KMS-11 (cell line): ENCODE results near the gene IQGAP2.

Source experiments
- H2AFZ ChIP-seq: fragments of 200-600 bp; sonication (generic); 2 replicates; pipeline ENCODE4 v1.6.1; 2016; ENCODE audit warnings: antibody characterized with exemption, mixed run types, low read depth
- H3K27ac ChIP-seq: fragments of 200-600 bp; sonication (generic); 2 replicates; pipeline ENCODE4 v1.6.1; 2016; ENCODE audit warnings: mild to moderate bottlenecking, mixed run types
- H3K27me3 ChIP-seq: fragments of 200-600 bp; sonication (generic); 2 replicates; pipeline ENCODE4 v1.6.1; 2017; ENCODE audit warnings: mild to moderate bottlenecking, low read depth, mixed run types, moderate library complexity; ENCODE audit not compliant: insufficient read depth
- H3K36me3 ChIP-seq: fragments of 200-600 bp; sonication (generic); 2 replicates; pipeline ENCODE4 v1.6.1; 2017; ENCODE audit warnings: mild to moderate bottlenecking, mixed run types; ENCODE audit not compliant: insufficient read depth
- H3K4me1 ChIP-seq: fragments of 200-600 bp; sonication (generic); 2 replicates; pipeline ENCODE4 v1.6.1; 2016; ENCODE audit warnings: mild to moderate bottlenecking, low read depth, mixed run types; ENCODE audit not compliant: poor library complexity, severe bottlenecking
- H3K4me2 ChIP-seq: fragments of 200-600 bp; sonication (generic); 2 replicates; pipeline ENCODE4 v1.7.0; 2016; ENCODE audit warnings: mild to moderate bottlenecking, mixed run types
- H3K4me3 ChIP-seq: fragments of 200-600 bp; sonication (generic); IDR thresholded peaks from 2 replicates; pipeline ENCODE4 v1.6.1; 2017; ENCODE audit warnings: low read depth, low read length, mixed read lengths; ENCODE audit not compliant: insufficient read depth
- H3K79me2 ChIP-seq: fragments of 200-600 bp; sonication (generic); 2 replicates; pipeline ENCODE4 v1.6.1; 2016; ENCODE audit warnings: low read depth, mixed run types; ENCODE audit not compliant: insufficient read depth
- H3K9ac ChIP-seq: fragments of 200-600 bp; sonication (generic); 2 replicates; pipeline ENCODE4 v1.6.1; 2016; ENCODE audit warnings: mild to moderate bottlenecking, mixed run types
- H4K20me1 ChIP-seq: fragments of 200-600 bp; sonication (generic); 2 replicates; pipeline ENCODE4 v1.6.1; 2016; ENCODE audit warnings: mild to moderate bottlenecking, mixed run types; ENCODE audit not compliant: insufficient read depth
- CTCF ChIP-seq: fragments of 200-600 bp; sonication (generic); conservative IDR thresholded peaks from 2 replicates; pipeline ENCODE4 v1.6.1; 2017; ENCODE audit warnings: low read depth, mild to moderate bottlenecking, antibody characterized with exemption, low read length, moderate library complexity, mixed read lengths

Gene IQGAP2

GRCh38 chr5:76469656-76470290, 66.7 kb downstream of the IQGAP2 start:
- H3K36me3 ChIP-seq: 0 out of 2 replicates have a peak, but pooled peaks cover 3% of the 10 kb centered on the region
- no peak overlapping the region for H3K27ac ChIP-seq
- H2AFZ ChIP-seq: no peak overlapping the region
- no peak overlapping the region for H3K4me2 ChIP-seq
- no peak for TF ChIP-seq CTCF
- H3K79me2 ChIP-seq: peaks cover 63% of the 10 kb centered on the region
- H3K9ac ChIP-seq: no peak overlapping the region
- 0 out of 2 replicates have a peak, but pooled peaks cover 4% of the 10 kb centered on the region for H4K20me1 ChIP-seq
- peaks cover 6% of the 10 kb centered on the region for H3K4me1 ChIP-seq
- no peaks in the 10 kb centered on the region for H3K27me3 ChIP-seq
- no peak overlapping the region for H3K4me3 ChIP-seq

DNA sequence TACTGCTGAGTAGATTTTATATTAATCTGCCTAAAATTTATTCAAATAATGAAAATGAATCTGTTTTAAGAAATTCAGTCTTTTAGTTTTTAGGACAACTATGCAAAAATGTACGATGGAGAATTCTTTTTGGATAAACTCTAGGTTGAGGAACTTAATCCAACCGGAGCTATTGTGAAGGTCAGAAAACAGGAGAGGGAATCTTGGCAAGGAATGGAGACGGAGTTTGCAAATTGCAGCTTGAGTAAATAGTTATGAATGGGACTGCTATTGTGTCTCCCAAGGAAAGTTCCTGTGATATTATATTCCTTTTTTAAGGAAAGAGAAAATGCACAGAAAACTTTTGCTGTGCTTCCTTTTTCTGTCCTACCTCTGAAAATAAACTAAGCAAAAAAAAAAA, 67.9 kb downstream of the IQGAP2 start:
- Histone ChIP-seq H3K4me1 (peaks cover 6% of the 10 kb centered on the region), H4K20me1 (0 out of 2 replicates have a peak, but pooled peaks cover 4% of the 10 kb centered on the region), H3K27ac (no peak overlapping the region), H3K36me3 (0 out of 2 replicates have a peak, but pooled peaks cover 3% of the 10 kb centered on the region), H3K79me2 (peaks cover 74% of the 10 kb centered on the region), H3K4me3 (no peak overlapping the region), H3K9ac (no peak overlapping the region), H3K27me3 (no peaks in the 10 kb centered on the region), H2AFZ (no peak overlapping the region), H3K4me2 (no peak overlapping the region)
- no peak for TF ChIP-seq CTCF

- H3K36me3 ChIP-seq: 0 out of 2 replicates have a peak, but pooled peaks cover 3% of the 10 kb centered on the region
- peaks cover 79% of the 10 kb centered on the region for H3K79me2 ChIP-seq
- no peaks in the 10 kb centered on the region for H3K27me3 ChIP-seq
- no peak overlapping the region for H3K4me2 ChIP-seq
- H2AFZ ChIP-seq: no peak overlapping the region
- no peak overlapping the region for H3K4me3 ChIP-seq
- H3K27ac ChIP-seq: no peak overlapping the region
- no peak for TF ChIP-seq CTCF
- H3K4me1 ChIP-seq: peaks cover 6% of the 10 kb centered on the region
- H4K20me1 ChIP-seq: 0 out of 2 replicates have a peak, but pooled peaks cover 4% of the 10 kb centered on the region
- no peak overlapping the region for H3K9ac ChIP-seq
These were observed 68.3 kb downstream of the IQGAP2 start for GRCh38 chr5:76471406-76471805.

DNA sequence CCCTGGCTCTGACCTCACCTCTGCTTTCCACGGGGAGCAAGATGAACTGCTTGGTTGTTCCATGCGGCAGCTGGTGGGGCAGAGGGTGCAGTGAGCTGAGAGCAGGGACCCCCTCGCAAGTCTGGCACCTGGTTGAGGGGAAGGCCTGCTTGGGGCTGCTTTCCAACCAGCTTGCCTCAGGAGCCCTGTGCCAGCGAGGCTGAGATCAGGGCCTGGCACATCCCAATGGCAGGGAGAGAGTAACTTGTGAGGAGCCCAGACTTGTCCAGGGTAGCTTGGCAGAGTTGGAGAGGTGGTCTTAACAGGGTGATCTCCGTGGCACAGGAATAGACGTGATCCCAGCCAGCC, 68.9 kb downstream of the IQGAP2 start:
- no peak for TF ChIP-seq CTCF
- Histone ChIP-seq H3K27ac (no peak overlapping the region), H3K9ac (no peak overlapping the region), H3K4me3 (no peak overlapping the region), H2AFZ (no peak overlapping the region), H3K27me3 (no peaks in the 10 kb centered on the region), H3K4me1 (peaks cover 6% of the 10 kb centered on the region), H4K20me1 (0 out of 2 replicates have a peak, but pooled peaks cover 4% of the 10 kb centered on the region), H3K79me2 (peaks cover 84% of the 10 kb centered on the region), H3K36me3 (0 out of 2 replicates have a peak, but pooled peaks cover 3% of the 10 kb centered on the region), H3K4me2 (no peak overlapping the region)
